Neural crest cell (in vitro differentiated cells): ENCODE measurements around the gene RBM42. TPM values are rescaled to one million over a fixed set of nuclear protein-coding genes. Genes with fewer than 3 reads are reported as not detected.
"Not testable (repeated sequence)": the region's sequence is repeated elsewhere in the genome, so short reads cannot be mapped to it uniquely, and the experiment has no call there.

Source experiments
- DNase-seq: peaks from one replicate; pipeline ENCODE4 v3.0.0; 2021; ENCODE audit warnings: low read depth, mixed read lengths, low spot score
- H3K27ac Mint-ChIP-seq: one replicate; pipeline ENCODE4 v1.8.0; 2021; ENCODE audit warnings: mild to moderate bottlenecking, mixed read lengths; ENCODE audit not compliant: unreplicated experiment
- H3K27me3 Mint-ChIP-seq: 2 replicates; pipeline ENCODE4 v1.8.0; 2021; ENCODE audit warnings: low read depth, mild to moderate bottlenecking, mixed read lengths
- H3K36me3 Mint-ChIP-seq: 2 replicates; pipeline ENCODE4 v1.8.0; 2021; ENCODE audit warnings: low read depth, mild to moderate bottlenecking, mixed read lengths
- H3K4me1 Mint-ChIP-seq: 2 replicates; pipeline ENCODE4 v1.8.0; 2021; ENCODE audit warnings: mixed read lengths
- H3K4me3 Mint-ChIP-seq: one replicate; pipeline ENCODE4 v1.8.0; 2021; ENCODE audit warnings: mild to moderate bottlenecking, mixed read lengths
- H3K9me3 Mint-ChIP-seq: 2 replicates; pipeline ENCODE4 v1.8.0; 2021; ENCODE audit warnings: mixed read lengths
- CTCF ChIP-seq: fragments of 200-600 bp; sonication (generic); conservative IDR thresholded peaks from 2 replicates; pipeline ENCODE4 v1.5.0; 2021; ENCODE audit warnings: antibody characterized with exemption, mild to moderate bottlenecking
- total RNA-seq: library from RNA; stranded (reverse); gene quantifications from 2 replicates; pipeline ENCODE4 v1.2.1, GENCODE V29; 2021

The RBM42 gene
- total RNA-seq, 1 donor from 2014 or later, result 88.1 TPM

DNA sequence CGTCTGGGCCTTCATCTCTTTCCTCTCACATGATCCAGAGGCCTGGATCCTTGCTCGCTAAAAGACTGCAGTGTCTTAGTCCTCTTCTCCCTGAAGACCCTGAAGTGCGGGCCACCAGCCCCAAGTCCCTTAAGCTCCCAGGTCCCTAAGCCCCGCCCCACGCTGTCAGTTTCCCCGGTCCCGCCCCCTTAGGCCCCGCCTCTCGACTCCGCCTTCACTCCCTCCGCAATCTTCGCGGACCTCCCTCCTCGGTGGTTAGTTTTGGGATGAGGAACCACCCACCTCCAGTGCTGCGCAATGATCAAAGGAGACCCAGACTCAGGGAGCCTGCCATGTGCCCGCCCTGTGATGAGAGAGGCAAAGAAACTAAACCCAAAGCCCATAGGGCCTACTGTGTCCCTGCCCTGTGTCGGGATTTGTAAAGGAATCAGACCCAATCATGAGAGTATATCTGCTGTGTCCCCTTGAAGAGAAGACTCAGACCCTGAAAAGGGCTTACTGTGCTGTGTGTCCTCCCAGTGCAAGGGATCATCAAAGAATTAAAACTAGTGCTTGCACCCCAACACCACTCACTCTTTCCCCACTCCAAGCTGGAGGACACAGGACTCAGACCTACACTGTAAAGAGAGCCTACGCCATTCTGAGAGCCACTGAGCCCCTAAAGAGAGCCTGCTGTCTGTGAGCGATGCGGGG is 16.3 kb downstream of the RBM42 start:
- Mint-ChIP-seq H3K9me3 (no peaks in the 10 kb centered on the region), H3K4me1 (peaks cover 38% of the 10 kb centered on the region), H3K27ac (peak overlapping the region; percentile 73), H3K36me3 (no peaks in the 10 kb centered on the region), H3K27me3 (no peaks in the 10 kb centered on the region), H3K4me3 (peak overlapping the region; percentile 87)
- peak; percentile 75 for DNase-seq
- no peak for TF ChIP-seq CTCF

DNA sequence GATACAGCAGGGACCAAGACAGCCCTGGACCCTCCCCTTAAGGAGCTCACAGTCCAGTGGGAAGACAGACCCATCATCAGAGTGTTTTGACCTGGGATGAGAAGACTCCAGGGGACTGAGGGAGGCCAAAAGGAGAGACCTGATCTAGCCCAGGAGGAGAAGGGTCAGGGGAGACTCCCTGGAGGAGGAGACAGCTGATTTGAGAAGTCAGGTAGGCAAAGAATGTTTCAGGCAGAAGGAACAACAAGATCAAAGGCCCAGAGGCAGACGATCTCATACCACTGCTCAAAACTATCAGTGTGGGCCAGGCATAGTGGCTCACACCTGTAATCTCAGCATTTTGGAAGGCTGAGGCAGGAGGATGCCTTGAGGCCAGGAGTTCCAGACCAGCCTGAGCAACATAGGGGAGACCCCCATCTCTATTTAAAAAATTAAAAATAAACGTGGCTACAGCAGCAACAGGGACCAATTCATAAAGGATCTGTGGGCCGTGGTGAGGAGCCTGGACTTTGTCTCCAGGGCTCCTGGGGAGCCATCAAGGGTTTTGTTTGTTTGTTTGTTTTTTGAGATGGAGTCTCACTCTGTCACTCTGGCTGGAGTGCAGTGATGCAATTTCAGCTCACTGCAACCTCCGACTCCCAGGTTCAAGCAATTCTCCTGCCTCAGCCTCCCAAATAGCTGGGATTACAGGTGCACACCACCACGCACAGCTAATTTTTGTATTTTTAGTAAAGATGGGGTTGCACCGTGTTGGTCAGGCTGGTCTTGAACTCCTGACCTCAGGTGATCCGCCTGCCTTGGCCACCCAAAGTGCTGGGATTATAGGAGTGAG is 17.1 kb downstream of the RBM42 start:
- H3K4me3 Mint-ChIP-seq, result peak overlapping the region; percentile 87

GRCh38 chr19:35648017-35648961 is 19.5 kb downstream of the RBM42 start, which contains the start of gene COX6B1:
COX6B1 (plus strand) TSS chr19:35648323; CDS start chr19:35651244, 2,921 bp downstream.
- no peaks in the 10 kb centered on the region for H3K27me3 Mint-ChIP-seq
- H3K36me3 Mint-ChIP-seq, result no peaks in the 10 kb centered on the region
- H3K4me1 Mint-ChIP-seq, result peaks cover 32% of the 10 kb centered on the region
- peak within 1 kb of the TSS; percentile 97 for H3K27ac Mint-ChIP-seq
- no peaks in the 10 kb centered on the region for H3K9me3 Mint-ChIP-seq
- no peak for TF ChIP-seq CTCF
- DNase-seq, result peak; percentile 79
- H3K4me3 Mint-ChIP-seq, result peak within 1 kb of the TSS; percentile 98

More for the DNA sequence above, 17.1 kb downstream of the RBM42 start:
- H3K4me1 Mint-ChIP-seq, result peaks cover 38% of the 10 kb centered on the region
- no peaks in the 10 kb centered on the region for H3K9me3 Mint-ChIP-seq
- H3K27me3 Mint-ChIP-seq, result no peaks in the 10 kb centered on the region
- H3K36me3 Mint-ChIP-seq, result no peaks in the 10 kb centered on the region
- no peak overlapping the region for H3K27ac Mint-ChIP-seq
- no peak for DNase-seq
- no peak for TF ChIP-seq CTCF

- Mint-ChIP-seq H3K4me1 (peaks cover 18% of the 10 kb centered on the region), H3K4me3 (peak overlapping the region; percentile 75), H3K27me3 (no peaks in the 10 kb centered on the region), H3K36me3 (peaks cover 3% of the 10 kb centered on the region), H3K9me3 (no peaks in the 10 kb centered on the region), H3K27ac (no peak overlapping the region)
- no peak for TF ChIP-seq CTCF
- no peak for DNase-seq
Observed at GRCh38 chr19:35650581-35650980, 21.7 kb downstream of the RBM42 start.

DNA sequence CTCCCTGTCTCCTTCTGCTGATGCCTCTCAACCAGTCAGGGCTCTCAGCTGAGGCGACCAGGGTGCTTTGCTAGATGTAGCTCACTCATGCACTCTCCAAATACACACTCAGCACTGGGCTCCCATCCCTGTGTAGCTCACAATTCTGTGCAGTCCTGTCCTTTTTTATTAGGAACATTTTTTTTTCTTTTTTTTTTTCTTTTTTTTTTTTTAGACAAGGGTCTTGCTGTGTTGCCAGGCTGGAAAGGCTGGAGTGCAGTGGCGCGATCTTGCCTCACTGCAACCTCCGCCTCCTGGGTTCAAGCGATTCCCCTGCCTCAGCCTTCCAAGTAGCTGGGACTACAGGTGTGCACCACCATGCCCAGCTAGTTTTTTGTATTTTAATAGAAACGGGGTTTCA is 26.0 kb downstream of the RBM42 start:
- not testable (repeated sequence) for H3K9me3 Mint-ChIP-seq, DNase-seq, H3K27ac Mint-ChIP-seq, H3K27me3 Mint-ChIP-seq, H3K4me1 Mint-ChIP-seq
- H3K4me3 Mint-ChIP-seq, result peak overlapping the region; percentile 56
- H3K36me3 Mint-ChIP-seq, result peaks cover 13% of the 10 kb centered on the region
